ENCODE measurements around the gene SYNE3.

DNA sequence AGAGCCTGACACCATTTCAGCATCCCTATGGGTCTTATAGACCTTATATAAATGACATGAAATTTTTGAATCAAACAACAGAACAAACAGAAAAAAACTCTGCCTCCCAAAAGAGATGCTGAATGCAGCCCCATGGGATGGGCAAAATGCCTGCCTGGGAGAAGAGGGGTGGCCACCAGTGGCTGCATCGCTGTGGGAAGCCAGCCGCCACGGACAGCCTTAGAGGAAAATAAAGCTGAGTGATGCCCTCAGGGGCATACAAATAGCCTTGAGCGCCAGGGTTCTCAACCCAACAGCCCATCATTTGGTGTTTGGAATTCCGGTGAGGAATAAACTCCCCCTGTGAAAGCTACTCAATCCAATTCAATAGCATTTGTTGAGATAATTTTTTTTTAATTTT lies 22.9 kb downstream of the SYNE3 start:
- TF ChIP-seq POLR2AphosphoS5 (IDR thresholded peaks at IDR 0.05; ENCODE audit: borderline replicate concordance, low read depth, low read length), result no peak
- no peak for TF ChIP-seq EZH2 (IDR thresholded peaks at IDR 0.05)
- no peak for TF ChIP-seq FOXP2 (optimal IDR thresholded peaks at IDR 0.05; ENCODE audit: control extremely low read depth, extremely low read length, insufficient read depth)

Data from SK-N-MC (cell line).